ENCODE results near the gene CLEC16A.

DNA sequence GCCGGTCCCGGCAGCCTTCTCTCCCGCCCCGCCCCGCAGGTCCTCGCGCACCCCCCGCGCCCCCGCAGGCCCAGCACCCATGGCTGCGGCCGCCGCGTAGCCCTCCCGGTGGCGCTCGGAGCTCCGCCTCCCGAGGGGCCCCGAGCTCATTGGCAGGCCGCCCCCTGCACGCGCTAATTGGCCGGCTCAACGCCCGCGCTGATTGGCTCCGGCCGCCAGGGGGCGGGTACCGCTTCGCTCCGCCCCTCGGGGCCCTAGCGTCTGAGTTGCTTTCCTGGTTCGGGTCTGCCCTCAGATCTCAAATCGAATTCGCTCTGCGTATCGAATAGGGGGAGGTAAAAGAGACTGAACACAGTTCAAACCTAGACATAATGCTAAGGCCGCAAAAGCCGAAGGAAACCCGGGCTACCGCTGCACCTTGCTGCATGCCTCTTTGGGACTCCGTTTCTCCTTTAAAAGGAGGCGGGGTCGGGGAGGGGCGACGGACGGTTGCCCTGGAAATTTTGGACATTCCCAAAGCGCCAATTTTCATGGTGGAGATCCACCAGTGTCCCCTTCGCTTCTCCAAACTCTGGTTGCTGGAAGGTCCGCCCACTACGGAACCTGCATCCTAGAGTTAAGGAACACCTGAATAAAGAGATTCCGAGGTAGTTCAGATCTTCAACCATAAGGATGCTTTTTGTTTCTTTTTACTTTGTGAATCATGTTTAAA is 1.9 kb upstream of the CLEC16A start, which contains the start of gene DEXI:
- TF ChIP-seq CTCF (IDR thresholded peaks at IDR 0.05) (peak in 5 of 6 experiments; percentile 15 to 78 (median 34)), POLR2A (IDR thresholded peaks at IDR 0.05) (peak in 2 of 4 donors; percentile 68 to 79)
